EL (cell line): ENCODE results near the gene NEB.

Source experiments
- DNase-seq: peaks from one replicate; pipeline ENCODE4 v3.0.0-alpha.2; 2016

The NEB gene

DNA sequence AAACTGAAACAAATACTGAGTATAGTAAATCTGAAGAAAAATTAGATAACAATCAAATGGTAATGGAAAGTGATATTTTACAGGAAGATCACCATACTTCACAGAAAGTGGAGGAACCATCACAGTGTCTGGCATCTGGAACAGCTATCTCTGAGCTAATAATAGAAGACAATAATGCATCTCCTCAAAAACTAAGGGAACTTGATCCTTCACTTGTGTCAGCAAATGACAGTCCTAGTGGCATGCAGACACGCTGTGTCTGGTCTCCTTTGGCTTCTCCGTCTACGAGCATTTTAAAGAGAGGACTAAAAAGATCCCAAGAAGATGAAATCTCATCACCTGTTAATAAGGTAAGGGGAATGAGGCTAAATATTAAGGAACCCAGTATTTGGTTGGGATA, 268.5 kb downstream of the NEB start:
- DNase-seq = no peak

GRCh38 chr2:151459358-151459757, 274.9 kb downstream of the NEB start:
- no peak for DNase-seq

DNA sequence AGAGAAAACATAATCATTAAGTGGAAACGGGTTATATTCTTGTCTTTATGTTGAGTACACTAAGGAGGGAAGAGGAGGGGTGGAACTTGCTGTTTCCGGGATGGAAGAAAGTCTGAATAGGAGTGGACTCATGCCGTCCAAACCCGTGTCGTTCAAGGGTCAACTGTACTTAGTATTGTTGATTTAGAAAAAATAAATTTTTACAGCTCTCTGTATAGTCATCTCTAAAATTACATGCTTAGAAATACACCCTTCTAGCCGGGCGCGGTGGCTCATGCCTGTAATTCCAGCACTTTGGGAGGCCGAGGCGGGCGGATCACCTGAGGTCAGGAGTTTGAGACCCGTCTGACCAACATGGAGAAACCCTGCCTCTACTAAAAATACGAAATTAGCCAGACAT, 295.1 kb downstream of the NEB start:
- DNase-seq = no peak

GRCh38 chr2:151438506-151438905, 295.8 kb downstream of the NEB start:
- no peak for DNase-seq

DNA sequence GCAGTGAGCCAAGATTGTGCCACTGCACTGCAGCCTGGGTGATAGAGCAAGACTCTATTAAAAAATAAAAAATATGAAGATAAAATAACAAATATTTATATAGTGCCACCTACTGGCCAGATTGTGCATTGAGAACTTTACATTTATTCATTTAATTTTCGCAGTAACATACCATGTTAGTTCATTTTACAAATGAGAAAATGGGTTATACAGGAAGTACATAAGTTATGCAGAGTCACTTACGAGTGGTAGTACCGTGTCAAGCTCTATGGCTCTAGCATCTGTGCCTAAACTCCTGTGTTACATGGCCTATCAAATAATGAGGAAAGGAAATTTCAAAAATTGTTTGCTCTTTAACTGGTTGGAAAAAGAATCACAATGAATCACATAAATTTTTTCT, 296.6 kb downstream of the NEB start:
- DNase-seq = peak; percentile 25
